HepG2 (cell line): ENCODE measurements around the gene LRRC70. TPM values are rescaled to one million over a fixed set of nuclear protein-coding genes. Genes with fewer than 3 reads are reported as not detected.

ENCODE experiments used
- AHDC1 ChIP-seq: sonication (generic); formaldehyde crosslinking; IDR thresholded peaks from 2 replicates; pipeline ENCODE4 v1.5.1; 2020; ENCODE audit warnings: mild to moderate bottlenecking, missing genetic modification reagents, borderline replicate concordance
- ARID4A ChIP-seq: sonication (generic); formaldehyde crosslinking; IDR thresholded peaks from 2 replicates; pipeline ENCODE4 v1.5.0; 2020; ENCODE audit warnings: mild to moderate bottlenecking, missing genetic modification reagents, borderline replicate concordance
- DR1 ChIP-seq: sonication (generic); formaldehyde crosslinking; IDR thresholded peaks from 2 replicates; pipeline ENCODE4 v1.8.0; 2021; ENCODE audit warnings: mild to moderate bottlenecking, missing genetic modification reagents, inconsistent platforms
- FOXA1 ChIP-seq, 2 experiments: fragments of 450-650 bp in 1 of 2; sonication (generic) in 1 of 2; formaldehyde crosslinking in 1 of 2; IDR thresholded peaks; 2 replicates each; pipeline versions ENCODE4 v1.4.0 to v1.6.1; 2016 to 2020; ENCODE audit warnings: missing genetic modification reagents in 1 of 2
- GATAD2A ChIP-seq: IDR thresholded peaks from 2 replicates; pipeline ENCODE4 v1.6.1; 2016
- GMEB2 ChIP-seq: IDR thresholded peaks from 2 replicates; pipeline ENCODE4 v1.6.1; 2016; ENCODE audit warnings: missing biosample characterization, missing genetic modification reagents, low read depth
- JUN ChIP-seq: sonication (generic); formaldehyde crosslinking; IDR thresholded peaks from 2 replicates; pipeline ENCODE4 v1.4.0; 2020; ENCODE audit warnings: mild to moderate bottlenecking, missing genetic modification reagents
- KDM3A ChIP-seq: IDR thresholded peaks from 2 replicates; pipeline ENCODE4 v1.6.1; 2018; ENCODE audit warnings: low read depth, missing compliant biosample characterization
- RARA ChIP-seq: IDR thresholded peaks from 2 replicates; pipeline ENCODE4 v1.6.1; 2016; ENCODE audit warnings: missing genetic modification reagents, missing compliant biosample characterization
- WIZ ChIP-seq: sonication (generic); formaldehyde crosslinking; IDR thresholded peaks from 2 replicates; pipeline ENCODE4 v1.5.1; 2020; ENCODE audit warnings: mild to moderate bottlenecking, missing genetic modification reagents
- ZNF264 ChIP-seq: sonication (generic); formaldehyde crosslinking; IDR thresholded peaks from 2 replicates; pipeline ENCODE4 v1.4.0; 2020; ENCODE audit warnings: missing genetic modification reagents
- ZNF331 ChIP-seq: sonication (generic); formaldehyde crosslinking; IDR thresholded peaks from 2 replicates; pipeline ENCODE4 v1.4.0; 2020; ENCODE audit warnings: missing genetic modification reagents
- ZSCAN5A ChIP-seq: sonication (generic); formaldehyde crosslinking; IDR thresholded peaks from 2 replicates; pipeline ENCODE4 v1.8.0; 2022; ENCODE audit warnings: mild to moderate bottlenecking, missing genetic modification reagents, borderline replicate concordance
- polyA plus RNA-seq, 8 experiments: library from polyadenylated mRNA; depleted of rRNA in 3 of 8; stranded (reverse) in 7 of 8; unstranded in 1 of 8; fragments of >200 nt; fragmentation: Illumina TruSeq in 4 of 8; extraction: Trizol in 4 of 8; gene quantifications; 2 replicates each; pipeline versions ENCODE4 v1.2.1 to v1.2.3, GENCODE V29; 2011 to 2016; ENCODE audit warnings: low read depth in 4 of 8, missing spikeins in 1 of 8, mixed read lengths in 1 of 8; ENCODE audit not compliant: insufficient read depth in 1 of 8
- total RNA-seq, 5 experiments: library from RNA; depleted of rRNA; stranded (reverse); fragments of >200 nt; fragmentation: Illumina TruSeq; extraction: Trizol; gene quantifications; 2 replicates each; pipeline ENCODE4 v1.2.3, GENCODE V29; 2016; ENCODE audit warnings: low read depth in 1 of 5

Gene LRRC70
- total and polyA plus RNA-seq, 2 of the 13 experiments (the other 11 are each of a cell fraction or from before 2014, with no cell fraction given): 0.05 to 0.71 TPM

- TF ChIP-seq ZSCAN5A (CRISPR knock-in tag): 0 out of 2 replicates have a peak, but pooled peaks have one; percentile 25
- TF ChIP-seq ZNF264 (CRISPR knock-in tag): no peak
- peak; percentile 63 for TF ChIP-seq GATAD2A (CRISPR knock-in tag)
- peak; percentile 24; the same call in 1 of the 2 replicates for TF ChIP-seq ARID4A (CRISPR knock-in tag)
- TF ChIP-seq WIZ (CRISPR knock-in tag): 0 out of 2 replicates have a peak, but pooled peaks have one; percentile 82
- TF ChIP-seq DR1: no peak
- TF ChIP-seq AHDC1 (CRISPR knock-in tag): peak; percentile 69; the same call in 1 of the 2 replicates
- TF ChIP-seq JUN: peak; percentile 30; the same call in 1 of the 2 replicates
- no peak for TF ChIP-seq FOXA1 (IDR thresholded peaks at IDR 0.05)
- TF ChIP-seq FOXA1 (CRISPR knock-in tag; IDR thresholded peaks at IDR 0.05): peak; percentile 37; the same call in 1 of the 2 replicates
- TF ChIP-seq ZNF331: peak; percentile 32; the same call in 1 of the 2 replicates
- TF ChIP-seq KDM3A (CRISPR knock-in tag): no peak
- peak; percentile 42; the same call in 1 of the 2 replicates for TF ChIP-seq RARA (CRISPR knock-in tag)
- TF ChIP-seq GMEB2 (CRISPR knock-in tag): no peak
Measured at GRCh38 chr5:62588668-62589067, 10.0 kb downstream of the LRRC70 start (continued).
